Stimulated activated CD4-positive, alpha-beta T cell treated with anti-CD3 and anti-CD28 coated beads, Interleukin-15, amount 100 ng/mL, for 1 hour (primary cell): Measurements from ENCODE around the gene SPG7.
"Not testable (repeated sequence)": the region's sequence is repeated elsewhere in the genome, so short reads cannot be mapped to it uniquely, and the experiment has no call there.

Source experiments
- DNase-seq, 2 donors: peaks; one replicate each; pipeline ENCODE4 v3.0.0-alpha.2; 2020; ENCODE audit warnings: low read depth in 1 of 2, low spot score in 1 of 2

SPG7 gene

GRCh38 chr16:89507834-89508590 lies at the start of gene SPG7:
TSS of gene SPG7 (plus strand) at chr16:89508403. CDS start at chr16:89508418, 15 bp downstream.
- peak; percentile 88 to 89 for DNase-seq

- no peak for DNase-seq
Measured at GRCh38 chr16:89458551-89458950, 49.7 kb upstream of the SPG7 start.

- no peak for DNase-seq
Measured at GRCh38 chr16:89458967-89459366, 49.2 kb upstream of the SPG7 start.

GRCh38 chr16:89460556-89460955 lies 47.6 kb upstream of the SPG7 start:
- DNase-seq, result no peak

DNA sequence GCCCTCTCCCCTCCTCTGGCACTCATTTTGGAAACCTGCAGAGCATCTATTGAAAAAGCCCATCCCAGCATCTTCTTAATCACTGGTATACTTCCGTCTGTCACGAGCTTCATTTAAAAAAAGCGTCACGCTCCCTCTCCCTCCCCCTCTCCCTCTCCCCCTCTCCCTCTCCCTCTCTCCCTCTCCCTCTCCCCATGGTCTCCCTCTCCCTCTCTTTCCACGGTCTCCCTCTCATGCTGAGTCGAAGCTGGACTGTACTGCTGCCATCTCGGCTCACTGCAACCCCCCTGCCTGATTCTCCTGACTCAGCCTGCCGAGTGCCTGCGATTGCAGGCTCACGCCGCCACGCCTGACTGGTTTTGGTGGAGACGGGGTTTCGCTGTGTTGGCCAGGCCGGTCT lies 46.3 kb upstream of the SPG7 start:
- not testable (repeated sequence) for DNase-seq

- not testable (repeated sequence) for DNase-seq
Measured at GRCh38 chr16:89462639-89463038, 45.6 kb upstream of the SPG7 start.

GRCh38 chr16:89463312-89463711 lies 44.9 kb upstream of the SPG7 start:
- DNase-seq, result not testable (repeated sequence)

GRCh38 chr16:89466920-89467319 lies 41.3 kb upstream of the SPG7 start:
- no peak for DNase-seq

- no peak for DNase-seq
Measured at GRCh38 chr16:89467382-89467781, 40.8 kb upstream of the SPG7 start.

DNA sequence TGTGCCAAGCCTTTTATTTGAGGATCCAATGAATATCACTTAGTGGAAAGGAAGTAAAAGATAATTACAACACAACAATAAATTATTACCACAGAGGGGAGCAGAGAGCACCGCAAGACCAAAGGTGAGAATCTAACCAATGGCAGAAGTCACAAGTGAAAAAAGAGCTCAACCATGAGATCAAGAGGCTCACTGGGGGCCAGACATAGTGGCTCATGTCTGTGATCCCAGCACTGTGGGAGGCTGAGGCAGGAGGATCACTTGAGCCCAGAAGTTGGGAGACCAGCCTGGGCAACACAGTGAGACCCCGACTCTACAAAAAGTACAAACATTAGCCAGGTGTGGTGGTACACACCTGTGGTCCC lies 35.5 kb upstream of the SPG7 start:
- no peak for DNase-seq

DNA sequence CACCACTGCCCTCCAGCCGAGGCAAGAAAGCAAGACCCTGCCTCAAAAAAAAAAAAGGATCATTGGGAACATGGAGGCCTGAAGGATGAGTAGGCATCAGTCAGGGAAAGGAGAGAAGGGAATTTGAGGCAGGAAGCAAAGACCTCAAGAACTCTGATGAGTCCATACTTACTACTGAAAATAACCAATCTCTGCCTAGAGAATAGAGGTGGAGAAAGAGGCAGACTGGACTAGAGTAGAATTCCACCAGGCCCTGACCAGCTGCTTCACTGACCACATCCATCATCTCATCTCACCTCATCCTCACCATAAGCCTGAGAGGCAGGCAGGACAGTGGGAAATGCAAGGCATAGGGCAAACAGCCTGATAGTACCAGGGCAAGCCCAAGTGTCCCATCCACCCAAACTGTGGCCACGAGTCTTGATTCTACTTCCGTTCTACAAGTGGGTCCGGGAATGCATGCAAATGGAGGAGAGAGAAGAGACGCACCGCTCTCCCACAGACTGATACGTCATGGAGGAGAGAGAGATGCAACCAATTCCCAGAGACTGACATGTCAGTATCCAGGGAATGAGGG lies 35.0 kb upstream of the SPG7 start:
- DNase-seq, result no peak

GRCh38 chr16:89473791-89474414 lies 34.3 kb upstream of the SPG7 start:
- no peak for DNase-seq

- DNase-seq, result no peak
Measured at GRCh38 chr16:89475144-89475543, 33.1 kb upstream of the SPG7 start.

- no peak for DNase-seq
Measured at GRCh38 chr16:89476379-89476778, 31.8 kb upstream of the SPG7 start.

DNA sequence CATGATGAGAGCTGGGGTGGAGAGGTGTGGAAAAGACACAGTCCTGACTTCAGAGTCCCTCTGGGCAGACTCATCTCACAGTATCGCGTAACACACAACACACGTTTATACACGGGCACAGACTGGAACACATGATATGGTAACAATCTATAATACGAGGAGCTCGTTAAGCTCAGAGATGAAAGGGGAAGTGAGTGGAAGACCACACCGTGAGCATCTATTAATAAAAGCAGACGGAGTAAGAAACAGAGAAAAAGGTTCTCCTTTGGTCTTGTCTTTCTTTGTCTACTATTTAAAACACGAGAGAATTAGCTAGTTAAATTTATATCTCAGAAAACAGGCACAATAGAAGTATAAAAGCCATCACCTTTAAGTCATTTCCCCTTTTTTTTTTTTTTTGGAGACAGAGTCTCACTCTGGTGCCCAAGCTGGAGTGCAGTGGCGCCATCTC lies 31.4 kb upstream of the SPG7 start:
- no peak for DNase-seq

DNA sequence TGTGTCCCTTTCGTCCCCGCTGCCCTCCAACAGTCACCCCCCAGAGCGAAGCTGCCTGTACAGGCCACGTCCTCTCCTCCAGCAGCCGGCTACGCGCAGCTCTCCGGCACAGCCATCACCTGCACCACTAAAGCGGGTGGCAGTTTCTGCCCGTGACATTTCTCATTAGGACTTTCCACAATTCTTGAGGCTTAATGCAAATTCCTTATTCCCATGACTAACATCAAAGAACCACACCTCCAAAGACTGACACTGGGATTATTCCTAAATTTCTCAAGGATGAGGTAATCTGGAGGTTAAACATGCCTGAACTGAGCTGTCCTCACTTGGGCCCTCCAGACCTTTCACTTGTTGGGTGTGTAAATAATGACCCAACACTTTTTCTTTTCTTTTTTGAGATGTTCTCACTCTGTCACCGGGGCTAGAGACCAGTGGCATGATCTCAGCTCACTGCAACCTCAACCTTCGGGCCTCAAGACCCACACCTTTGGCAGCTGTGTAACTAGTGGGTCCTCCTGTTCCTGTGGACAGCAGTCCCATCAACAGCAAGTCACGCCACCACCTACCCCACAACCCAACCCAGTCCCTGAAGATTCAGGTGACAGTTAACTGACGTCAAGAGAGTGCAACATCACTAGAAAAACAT lies 29.5 kb upstream of the SPG7 start:
- DNase-seq, result no peak

- DNase-seq, result no peak
Measured at GRCh38 chr16:89481356-89481955, 26.7 kb upstream of the SPG7 start.

DNA sequence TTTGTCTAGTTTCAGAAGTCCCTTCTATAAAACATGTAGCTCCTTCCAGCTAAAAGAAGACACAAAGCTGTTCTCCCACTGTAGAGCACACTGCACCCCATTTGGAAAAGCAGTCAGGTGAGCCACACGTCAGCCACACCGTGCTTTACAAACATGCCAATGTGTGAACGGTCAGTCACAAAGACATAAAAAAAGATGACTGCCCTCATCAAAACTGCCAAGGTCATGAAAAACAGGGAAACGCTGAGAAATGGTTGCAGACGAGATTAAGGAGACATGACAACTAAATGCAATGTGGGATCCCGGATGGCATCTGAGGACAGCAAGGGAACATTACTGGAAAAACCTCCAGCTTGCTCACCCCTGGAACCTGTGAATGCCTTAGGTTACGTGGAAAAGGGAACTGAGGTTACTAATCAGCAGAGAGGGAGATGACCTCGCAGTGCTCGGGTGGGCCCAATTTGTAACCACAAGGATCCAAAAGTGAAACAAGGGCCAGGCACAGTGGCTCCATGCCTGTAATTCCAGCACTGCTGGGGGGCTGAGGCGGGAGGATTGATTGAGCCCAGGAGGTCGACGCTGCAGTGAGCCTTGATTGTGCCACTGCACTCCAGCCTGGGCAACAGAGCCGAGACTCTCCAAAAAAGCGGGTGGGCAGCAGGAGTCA lies 25.9 kb upstream of the SPG7 start:
- DNase-seq, result no peak

DNA sequence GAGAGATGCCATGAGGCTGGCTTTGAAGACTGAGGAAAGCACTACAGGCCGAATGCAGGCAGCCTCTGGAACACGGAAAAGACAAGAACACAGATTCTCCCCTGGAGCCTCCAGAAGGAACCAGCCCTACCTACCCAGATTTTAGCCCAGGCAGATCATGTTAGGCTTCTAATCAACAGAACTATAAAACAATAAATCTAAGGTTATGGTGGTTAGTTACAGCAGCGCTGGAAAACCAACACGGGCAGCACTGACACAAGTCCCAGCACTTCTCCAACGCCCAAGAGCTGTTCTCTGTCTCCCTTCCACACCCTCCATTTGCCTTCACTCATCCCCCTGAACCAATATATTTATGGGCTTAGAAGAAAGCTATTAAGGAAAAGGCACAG lies 25.4 kb upstream of the SPG7 start:
- no peak for DNase-seq

DNA sequence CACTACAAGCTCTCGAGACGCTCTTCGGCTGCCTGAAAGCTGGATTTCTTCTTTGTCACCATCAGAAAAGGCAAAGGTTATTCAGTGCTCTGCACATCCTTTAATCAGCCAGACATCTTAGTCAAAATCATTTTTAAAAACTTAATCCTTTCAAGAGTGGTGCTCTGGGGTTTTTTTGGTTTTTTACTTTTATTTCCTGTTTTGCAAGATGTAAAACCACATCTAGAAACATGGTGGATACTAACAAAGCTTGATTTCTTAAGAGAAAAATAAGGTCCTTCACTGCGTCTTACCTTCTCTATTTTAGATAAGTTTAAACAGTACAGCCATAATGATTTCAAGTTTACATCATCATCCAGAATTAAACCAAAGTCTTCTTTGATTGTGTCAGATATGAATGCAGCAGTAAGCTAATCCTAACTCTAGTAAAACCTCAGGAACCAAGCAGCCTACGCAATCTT lies 24.1 kb upstream of the SPG7 start:
- DNase-seq, result no peak
